Mesendoderm (in vitro differentiated cells): ENCODE measurements around the gene PPFIA4.

ENCODE experiments used
- DNase-seq: peaks from one replicate; pipeline ENCODE4 v3.0.0; 2013
- H2AK5ac ChIP-seq: 2 replicates; pipeline ENCODE4 v1.6.1; 2013; ENCODE audit warnings: low read length, inconsistent platforms
- H2BK120ac ChIP-seq: 2 replicates; pipeline ENCODE4 v1.6.1; 2013; ENCODE audit warnings: low read depth, mild to moderate bottlenecking, low read length, moderate library complexity, mixed read lengths
- H2BK15ac ChIP-seq: replicated peaks from 2 replicates; pipeline ENCODE4 v1.6.1; 2013; ENCODE audit warnings: low read depth, mild to moderate bottlenecking, moderate library complexity
- H2BK5ac ChIP-seq: 2 replicates; pipeline ENCODE4 v1.6.1; 2013; ENCODE audit warnings: low read length, inconsistent platforms
- H3K18ac ChIP-seq: 2 replicates; pipeline ENCODE4 v1.6.1; 2013; ENCODE audit warnings: mild to moderate bottlenecking, low read length, mixed read lengths
- H3K23ac ChIP-seq: one replicate; pipeline ENCODE4 v1.6.1; 2013; ENCODE audit warnings: low read length
- H3K27ac ChIP-seq: 2 replicates; pipeline ENCODE4 v1.5.1; 2013; ENCODE audit warnings: low read depth, mild to moderate bottlenecking, inconsistent platforms, low read length, moderate library complexity
- H3K27me3 ChIP-seq: 2 replicates; pipeline ENCODE4 v1.6.1; 2013; ENCODE audit warnings: low read length, control low read depth, mild to moderate bottlenecking, inconsistent platforms; ENCODE audit not compliant: insufficient read depth, poor library complexity
- H3K36me3 ChIP-seq: 2 replicates; pipeline ENCODE4 v1.6.1; 2013; ENCODE audit warnings: low read length, inconsistent platforms; ENCODE audit not compliant: control insufficient read depth, insufficient read depth
- H3K4ac ChIP-seq: one replicate; pipeline ENCODE4 v1.6.1; 2013; ENCODE audit warnings: low read depth, mild to moderate bottlenecking, low read length, moderate library complexity
- H3K4me1 ChIP-seq: 2 replicates; pipeline ENCODE4 v1.6.1; 2013; ENCODE audit warnings: low read depth, low read length, inconsistent platforms; ENCODE audit not compliant: control insufficient read depth
- H3K4me2 ChIP-seq: 2 replicates; pipeline ENCODE4 v1.6.1; 2013; ENCODE audit warnings: low read length
- H3K4me3 ChIP-seq: 2 replicates; pipeline ENCODE4 v1.5.1; 2013; ENCODE audit warnings: mild to moderate bottlenecking, low read length
- H3K56ac ChIP-seq: one replicate; pipeline ENCODE4 v1.6.1; 2013; ENCODE audit warnings: low read length
- H3K79me1 ChIP-seq: 2 replicates; pipeline ENCODE4 v1.6.1; 2013; ENCODE audit warnings: low read length, inconsistent platforms
- H3K79me2 ChIP-seq: 2 replicates; pipeline ENCODE4 v1.6.1; 2013; ENCODE audit warnings: mild to moderate bottlenecking, low read length; ENCODE audit not compliant: control insufficient read depth, insufficient read depth
- H3K9ac ChIP-seq: 2 replicates; pipeline ENCODE4 v1.6.1; 2013; ENCODE audit warnings: low read length, inconsistent platforms
- H4K5ac ChIP-seq: one replicate; pipeline ENCODE4 v1.6.1; 2013; ENCODE audit warnings: low read length
- H4K8ac ChIP-seq: one replicate; pipeline ENCODE4 v1.6.1; 2013; ENCODE audit warnings: low read depth, mild to moderate bottlenecking, control low read depth, low read length, moderate library complexity
- WGBS: extraction: QIAGEN DNeasy Blood & Tissue Kit; methylation state at CpG from one replicate; pipeline ENCODE4 v1.1.7; 2013; ENCODE audit warnings: low lambda C conversion rate, missing lambda C conversion rate; ENCODE audit not compliant: insufficient coverage; ENCODE audit errors: extremely low coverage; 5-methylcytosine and 5-hydroxymethylcytosine counted together

The PPFIA4 gene

GRCh38 chr1:203084588-203085527 lies 58.6 kb downstream of the PPFIA4 start:
- Histone ChIP-seq H3K27me3 (no peaks in the 10 kb centered on the region), H4K5ac (no peak overlapping the region), H2BK15ac (no peak overlapping the region), H2AK5ac (peak overlapping the region; percentile 32), H3K18ac (no peak overlapping the region), H3K4ac (no peak overlapping the region), H3K4me3 (no peak overlapping the region), H2BK120ac (no peak overlapping the region), H3K27ac (no peak overlapping the region), H3K23ac (no peak overlapping the region), H3K4me1 (peaks cover 19% of the 10 kb centered on the region), H3K4me2 (no peak overlapping the region), H3K36me3 (no peaks in the 10 kb centered on the region), H3K79me1 (no peaks in the 10 kb centered on the region), H3K56ac (peak overlapping the region; percentile 51), H3K9ac (no peak overlapping the region), H2BK5ac (no peak overlapping the region), H4K8ac (no peak overlapping the region), H3K79me2 (no peaks in the 10 kb centered on the region)
- WGBS = no CpG with 5 or more reads among the region's 14 CpGs
- DNase-seq = peak; percentile 59

- H3K79me1 ChIP-seq = no peaks in the 10 kb centered on the region
- H3K36me3 ChIP-seq = no peaks in the 10 kb centered on the region
- peak within 1 kb of the TSS; percentile 76 for H2BK5ac ChIP-seq
- H3K9ac ChIP-seq = peak within 1 kb of the TSS; percentile 25
- no peak within 1 kb of the TSS for H3K4ac ChIP-seq
- H3K27me3 ChIP-seq = no peaks in the 10 kb centered on the region
- H2BK15ac ChIP-seq = no peak within 1 kb of the TSS
- H3K79me2 ChIP-seq = no peaks in the 10 kb centered on the region
- no peak within 1 kb of the TSS for H4K5ac ChIP-seq
- peak within 1 kb of the TSS; percentile 32 for H2AK5ac ChIP-seq
- H4K8ac ChIP-seq = no peak within 1 kb of the TSS
- no peak within 1 kb of the TSS for H3K23ac ChIP-seq
- H3K4me3 ChIP-seq = no peak within 1 kb of the TSS
- H3K4me1 ChIP-seq = peaks cover 19% of the 10 kb centered on the region
- H3K56ac ChIP-seq = peak within 1 kb of the TSS; percentile 78
- H2BK120ac ChIP-seq = no peak within 1 kb of the TSS
- WGBS = no CpG with 5 or more reads among the region's 36 CpGs
- no peak for DNase-seq
- peak within 1 kb of the TSS; percentile 4 for H3K27ac ChIP-seq
- no peak within 1 kb of the TSS for H3K18ac ChIP-seq
- H3K4me2 ChIP-seq = no peak within 1 kb of the TSS
Observed at GRCh38 chr1:203085528-203086406, 59.5 kb downstream of the PPFIA4 start, which contains the start of gene MYOG. TSS of gene MYOG (minus strand) at chr1:203086012. CDS start at chr1:203085961, 51 bp downstream.

- Histone ChIP-seq H3K23ac (no peak overlapping the region), H3K27ac (peak overlapping the region; percentile 4)
- WGBS = no CpG with 5 or more reads among the region's 11 CpGs
Observed at GRCh38 chr1:203086992-203087763, 60.9 kb downstream of the PPFIA4 start.

GRCh38 chr1:203088441-203088840 lies 62.1 kb downstream of the PPFIA4 start:
- no peaks in the 10 kb centered on the region for H3K79me2 ChIP-seq
- H3K56ac ChIP-seq = peak overlapping the region; percentile 69
- H3K4me2 ChIP-seq = no peak overlapping the region
- H3K27ac ChIP-seq = no peak overlapping the region
- no peak overlapping the region for H4K8ac ChIP-seq
- H2BK120ac ChIP-seq = peak overlapping the region; percentile 21
- H2BK5ac ChIP-seq = peak overlapping the region; percentile 77
- H3K18ac ChIP-seq = no peak overlapping the region
- H3K27me3 ChIP-seq = no peaks in the 10 kb centered on the region
- H2AK5ac ChIP-seq = peak overlapping the region; percentile 96
- no peak for DNase-seq
- H3K4ac ChIP-seq = no peak overlapping the region
- no peaks in the 10 kb centered on the region for H3K36me3 ChIP-seq
- peak overlapping the region; percentile 71 for H4K5ac ChIP-seq
- no peak overlapping the region for H3K4me3 ChIP-seq
- no peak overlapping the region for H3K23ac ChIP-seq
- no peak overlapping the region for H3K9ac ChIP-seq
- no peak overlapping the region for H2BK15ac ChIP-seq
- WGBS = no CpG with 5 or more reads among the region's 3 CpGs
- H3K4me1 ChIP-seq = peaks cover 10% of the 10 kb centered on the region
- H3K79me1 ChIP-seq = no peaks in the 10 kb centered on the region

More at GRCh38 chr1:203086992-203087763, 60.9 kb downstream of the PPFIA4 start:
- Histone ChIP-seq H3K4me2 (no peak overlapping the region), H3K9ac (peak overlapping the region; percentile 25), H3K27me3 (no peaks in the 10 kb centered on the region), H4K8ac (no peak overlapping the region), H3K4me1 (peaks cover 14% of the 10 kb centered on the region), H3K79me1 (no peaks in the 10 kb centered on the region), H2BK15ac (no peak overlapping the region), H3K56ac (peak overlapping the region; percentile 78), H3K4ac (peak overlapping the region; percentile 26), H3K4me3 (no peak overlapping the region), H2BK5ac (peak overlapping the region; percentile 76), H4K5ac (no peak overlapping the region), H2AK5ac (peak overlapping the region; percentile 6), H3K18ac (peak overlapping the region; percentile 6), H3K79me2 (no peaks in the 10 kb centered on the region), H3K36me3 (no peaks in the 10 kb centered on the region), H2BK120ac (peak overlapping the region; percentile 5)
- DNase-seq = peak; percentile 97

GRCh38 chr1:203089001-203089650 lies 62.8 kb downstream of the PPFIA4 start:
- H3K79me2 ChIP-seq = no peaks in the 10 kb centered on the region
- H2BK5ac ChIP-seq = no peak overlapping the region
- no peak for DNase-seq
- no peak overlapping the region for H3K4ac ChIP-seq
- no peak overlapping the region for H3K9ac ChIP-seq
- H4K5ac ChIP-seq = no peak overlapping the region
- no peak overlapping the region for H2BK15ac ChIP-seq
- H3K23ac ChIP-seq = no peak overlapping the region
- H3K79me1 ChIP-seq = no peaks in the 10 kb centered on the region
- H3K27me3 ChIP-seq = no peaks in the 10 kb centered on the region
- no peaks in the 10 kb centered on the region for H3K36me3 ChIP-seq
- H2AK5ac ChIP-seq = peak overlapping the region; percentile 96
- peaks cover 10% of the 10 kb centered on the region for H3K4me1 ChIP-seq
- WGBS = no CpG with 5 or more reads among the region's 7 CpGs
- no peak overlapping the region for H2BK120ac ChIP-seq
- no peak overlapping the region for H3K27ac ChIP-seq
- no peak overlapping the region for H3K56ac ChIP-seq
- no peak overlapping the region for H4K8ac ChIP-seq
- no peak overlapping the region for H3K18ac ChIP-seq
- no peak overlapping the region for H3K4me3 ChIP-seq
- no peak overlapping the region for H3K4me2 ChIP-seq
